ENCODE results near the gene CSTPP1. TPM values are rescaled to one million over a fixed set of nuclear protein-coding genes. Genes with fewer than 3 reads are reported as not detected.
A peak's percentile ranks its signal among the peaks of the same experiment; 100 is the strongest.

Gene CSTPP1
- total and polyA plus RNA-seq, 2 of the 8 experiments (the other 6 are each of a cell fraction or from before 2014, with no cell fraction given): 24.2 to 28.7 TPM

DNA sequence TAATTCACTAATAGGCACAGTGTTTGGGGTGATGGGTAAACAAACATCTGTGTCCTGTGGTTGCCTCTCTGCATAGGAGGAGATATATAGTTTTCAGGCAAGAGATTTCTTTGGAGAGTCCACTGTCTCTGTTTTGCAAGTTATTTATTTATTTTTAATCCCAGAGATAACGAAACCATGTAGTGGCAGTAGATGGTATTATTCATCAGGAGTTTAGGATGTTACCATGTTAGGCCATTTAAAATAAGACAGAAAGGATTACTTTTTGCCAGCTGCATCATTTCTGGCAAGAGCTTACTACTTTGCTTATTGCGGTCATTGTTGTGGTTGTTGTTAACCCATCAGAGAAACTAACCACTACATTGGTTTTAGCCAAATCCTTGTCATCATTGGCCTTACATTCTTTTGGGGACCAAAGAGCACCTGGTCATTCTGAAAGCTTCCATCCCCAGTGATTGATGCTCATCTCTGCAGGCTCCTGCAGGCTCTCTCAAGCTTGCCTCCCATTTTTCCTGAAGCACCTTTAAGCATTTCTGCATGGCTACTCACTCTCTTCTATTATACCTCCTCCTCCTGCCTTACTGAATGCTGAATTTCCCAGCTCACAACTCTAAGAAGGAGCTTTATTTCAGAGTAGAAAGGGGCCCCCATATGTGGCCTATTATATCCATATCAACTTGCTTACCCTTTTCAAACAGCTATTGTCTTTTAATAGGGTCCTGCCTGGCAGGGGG, 84.4 kb downstream of the CSTPP1 start (continued):
- peak; percentile 40 for TF ChIP-seq CHD7 (IDR thresholded peaks at IDR 0.05; ENCODE audit: insufficient replicate concordance, low read length)
- TF ChIP-seq KDM4A (IDR thresholded peaks at IDR 0.05; ENCODE audit: low read depth, low read length, severe bottlenecking): no peak
- TF ChIP-seq HDAC2 (IDR thresholded peaks at IDR 0.05; ENCODE audit: borderline replicate concordance in 1 of 2, low read depth in 2 of 2, low read length in 2 of 2): peak in 1 of 2 experiments; percentile 62; a peak in 1 of 4 replicates
- TF ChIP-seq PHF8 (conservative IDR thresholded peaks at IDR 0.05; ENCODE audit: low read depth, low read length): no peak; the same call in 1 of the 2 replicates
